ENCODE measurements around the gene HLA-DMB. TPM values are rescaled to one million over a fixed set of nuclear protein-coding genes. Genes with fewer than 3 reads are reported as not detected.

Gene HLA-DMB
- total RNA-seq, 4 donors from 2014 or later, result 1.8 to 20.8 (median 13.2) TPM

GRCh38 chr6:32952817-32953739, 12.2 kb upstream of the HLA-DMB start, which contains the start of gene HLA-DMA:
HLA-DMA (minus strand) TSS chr6:32953097; CDS start chr6:32953036, 61 bp downstream.
- no peaks in the 10 kb centered on the region for H3K9me3 ChIP-seq
- peak within 1 kb of the TSS; percentile 55 to 79 (median 79) for H3K27ac ChIP-seq
- 34 to 41% methylated on average over 4 to 10 of the region's 10 CpGs for WGBS, 2 donors (ENCODE audit: low coverage in 1 of 2)
- H3K36me3 ChIP-seq, result no peaks in the 10 kb centered on the region
- peak; percentile 91 for DNase-seq
- H3K4me1 ChIP-seq, result peaks cover 0 to 13% (median 4%) of the 10 kb centered on the region in 4 donors
- in situ Hi-C loops (cut with MboI; ENCODE audit: low pct_ligation_motif_present in 1 of 4, low pct_unique_long_range_greater_than_20kb in 1 of 4, low sequenced_read_pairs in 3 of 4), result loop anchor here in 1 of 4 donors (25.0 kb wide), 1 partner anchor 459 kb away; the partner anchor contains the start of genes CUTA, PHF1 and SYNGAP1
- no peaks in the 10 kb centered on the region for H3K27me3 ChIP-seq
- peak within 1 kb of the TSS in 2 of 4 donors; percentile 1 to 35 for H3K4me3 ChIP-seq
- TF ChIP-seq EP300 (IDR thresholded peaks at IDR 0.05; ENCODE audit: low read depth), result no peak
- TF ChIP-seq, protein P1, sequence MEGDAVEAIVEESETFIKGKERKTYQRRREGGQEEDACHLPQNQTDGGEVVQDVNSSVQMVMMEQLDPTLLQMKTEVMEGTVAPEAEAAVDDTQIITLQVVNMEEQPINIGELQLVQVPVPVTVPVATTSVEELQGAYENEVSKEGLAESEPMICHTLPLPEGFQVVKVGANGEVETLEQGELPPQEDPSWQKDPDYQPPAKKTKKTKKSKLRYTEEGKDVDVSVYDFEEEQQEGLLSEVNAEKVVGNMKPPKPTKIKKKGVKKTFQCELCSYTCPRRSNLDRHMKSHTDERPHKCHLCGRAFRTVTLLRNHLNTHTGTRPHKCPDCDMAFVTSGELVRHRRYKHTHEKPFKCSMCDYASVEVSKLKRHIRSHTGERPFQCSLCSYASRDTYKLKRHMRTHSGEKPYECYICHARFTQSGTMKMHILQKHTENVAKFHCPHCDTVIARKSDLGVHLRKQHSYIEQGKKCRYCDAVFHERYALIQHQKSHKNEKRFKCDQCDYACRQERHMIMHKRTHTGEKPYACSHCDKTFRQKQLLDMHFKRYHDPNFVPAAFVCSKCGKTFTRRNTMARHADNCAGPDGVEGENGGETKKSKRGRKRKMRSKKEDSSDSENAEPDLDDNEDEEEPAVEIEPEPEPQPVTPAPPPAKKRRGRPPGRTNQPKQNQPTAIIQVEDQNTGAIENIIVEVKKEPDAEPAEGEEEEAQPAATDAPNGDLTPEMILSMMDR (IDR thresholded peaks at IDR 0.05), result peak; percentile 71 to 92 (median 79)
- peak; percentile 77 to 84 (median 84) for TF ChIP-seq POLR2AphosphoS5 (IDR thresholded peaks at IDR 0.05)
- TF ChIP-seq POLR2A (IDR thresholded peaks at IDR 0.05), result peak; percentile 74
- intact Hi-C loops (cut with DNase I; ENCODE audit: low total_unique reads), result no loop called here

- Histone ChIP-seq H3K27me3 (no peaks in the 10 kb centered on the region), H3K36me3 (no peaks in the 10 kb centered on the region), H3K4me3 (no peak overlapping the region), H3K4me1 (peaks cover 0 to 19% (median 4%) of the 10 kb centered on the region in 4 donors), H3K9me3 (no peaks in the 10 kb centered on the region), H3K27ac (no peak overlapping the region)
- intact Hi-C loops (cut with DNase I; ENCODE audit: low total_unique reads) (no loop called here), in situ Hi-C loops (cut with MboI; ENCODE audit: low pct_ligation_motif_present in 1 of 4, low pct_unique_long_range_greater_than_20kb in 1 of 4, low sequenced_read_pairs in 3 of 4) (loop anchor here in 1 of 4 donors (25.0 kb wide), 1 partner anchor 462 kb away; the partner anchor contains the start of genes CUTA, PHF1 and SYNGAP1)
- WGBS, 2 donors (ENCODE audit: low coverage in 1 of 2), result 91 to 100% methylated on average over 2 to 8 of the region's 8 CpGs
- no peak for DNase-seq
- TF ChIP-seq POLR2AphosphoS5 (IDR thresholded peaks at IDR 0.05) (no peak), EP300 (IDR thresholded peaks at IDR 0.05; ENCODE audit: low read depth) (no peak), POLR2A (IDR thresholded peaks at IDR 0.05) (no peak)
- TF ChIP-seq, protein P1 (IDR thresholded peaks at IDR 0.05), result no peak
Measured at GRCh38 chr6:32950449-32950848, 9.6 kb upstream of the HLA-DMB start.

- Histone ChIP-seq H3K9me3 (no peaks in the 10 kb centered on the region), H3K4me3 (no peak overlapping the region), H3K27me3 (no peaks in the 10 kb centered on the region), H3K36me3 (no peaks in the 10 kb centered on the region), H3K4me1 (peaks cover under 1 to 23% (median 6%) of the 10 kb centered on the region in 4 donors), H3K27ac (no peak overlapping the region)
- intact Hi-C loops (cut with DNase I; ENCODE audit: low total_unique reads) (no loop called here), in situ Hi-C loops (cut with MboI; ENCODE audit: low pct_ligation_motif_present in 1 of 4, low pct_unique_long_range_greater_than_20kb in 1 of 4, low sequenced_read_pairs in 3 of 4) (loop anchor here in 1 of 4 donors (25.0 kb wide), 1 partner anchor 462 kb away; the partner anchor contains the start of genes CUTA, PHF1 and SYNGAP1)
- no peak for TF ChIP-seq POLR2AphosphoS5 (IDR thresholded peaks at IDR 0.05)
- TF ChIP-seq, protein P1 (IDR thresholded peaks at IDR 0.05), result no peak
- no peak for TF ChIP-seq EP300 (IDR thresholded peaks at IDR 0.05; ENCODE audit: low read depth)
- no peak for TF ChIP-seq POLR2A (IDR thresholded peaks at IDR 0.05)
- DNase-seq, result no peak
- 69 to 92% methylated on average over 2 to 3 of the region's 3 CpGs for WGBS, 2 donors (ENCODE audit: low coverage in 1 of 2)
Measured at GRCh38 chr6:32950010-32950409, 9.2 kb upstream of the HLA-DMB start.

DNA sequence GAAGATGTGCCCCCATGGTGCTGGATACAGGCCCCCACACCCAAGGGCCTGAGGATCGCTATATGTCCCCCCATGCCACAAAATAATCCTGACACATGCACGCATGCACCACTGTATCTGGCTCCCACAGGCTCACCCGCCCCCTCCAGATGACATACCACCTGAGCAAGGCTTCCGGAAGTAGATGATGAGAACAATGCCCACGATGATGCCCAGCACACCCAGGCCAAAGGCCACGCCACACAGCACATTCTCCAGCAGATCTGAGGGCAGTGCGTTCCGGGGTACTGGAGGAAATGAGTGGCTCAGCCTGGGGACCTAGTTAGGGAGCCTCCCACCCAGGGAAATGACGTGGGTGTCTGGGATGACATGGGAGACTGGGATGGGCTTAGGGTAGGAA, 8.3 kb upstream of the HLA-DMB start:
- H3K27me3 ChIP-seq, result no peaks in the 10 kb centered on the region
- no peak overlapping the region for H3K4me3 ChIP-seq
- 86% methylated on average over 9 of the region's 9 CpGs; no CpG with 5 or more reads in 1 of the 2 donors for WGBS, 2 donors (ENCODE audit: low coverage in 1 of 2)
- no peaks in the 10 kb centered on the region for H3K9me3 ChIP-seq
- in situ Hi-C loops (cut with MboI; ENCODE audit: low pct_ligation_motif_present in 1 of 4, low pct_unique_long_range_greater_than_20kb in 1 of 4, low sequenced_read_pairs in 3 of 4) (no loop called here), intact Hi-C loops (cut with DNase I; ENCODE audit: low total_unique reads) (no loop called here)
- no peak for DNase-seq
- no peaks in the 10 kb centered on the region for H3K36me3 ChIP-seq
- H3K4me1 ChIP-seq, result peaks cover 4 to 31% (median 10%) of the 10 kb centered on the region in 4 donors
- no peak for TF ChIP-seq POLR2A (IDR thresholded peaks at IDR 0.05)
- TF ChIP-seq, protein P1 (IDR thresholded peaks at IDR 0.05), result no peak
- TF ChIP-seq EP300 (IDR thresholded peaks at IDR 0.05; ENCODE audit: low read depth), result no peak
- no peak for TF ChIP-seq POLR2AphosphoS5 (IDR thresholded peaks at IDR 0.05)
- no peak overlapping the region for H3K27ac ChIP-seq

All from transverse colon (tissue), 4 donors.